PFSK-1 (cell line): Measurements from ENCODE around the gene METTL18.

Experiments
- FOXP2 ChIP-seq: optimal IDR thresholded peaks from 2 replicates; pipeline ENCODE3; 2011; ENCODE audit warnings: borderline replicate concordance, control low read depth, inconsistent platforms; ENCODE audit not compliant: insufficient read depth; ENCODE audit errors: extremely low read length, extremely low read depth
- POLR2AphosphoS5 ChIP-seq: IDR thresholded peaks from 2 replicates; pipeline ENCODE4 v1.6.1; 2012; ENCODE audit warnings: low read depth, mild to moderate bottlenecking, control low read depth, low read length, moderate library complexity
- REST ChIP-seq, 2 experiments: IDR thresholded peaks; 2 replicates each; pipeline versions ENCODE4 v1.6.1 to v1.8.0; 2011 to 2012; ENCODE audit warnings: low read depth in 2 of 2, low read length in 2 of 2, control low read depth in 1 of 2, inconsistent platforms in 1 of 2, mild to moderate bottlenecking in 1 of 2, moderate library complexity in 1 of 2; ENCODE audit not compliant: insufficient read depth in 1 of 2

DNA sequence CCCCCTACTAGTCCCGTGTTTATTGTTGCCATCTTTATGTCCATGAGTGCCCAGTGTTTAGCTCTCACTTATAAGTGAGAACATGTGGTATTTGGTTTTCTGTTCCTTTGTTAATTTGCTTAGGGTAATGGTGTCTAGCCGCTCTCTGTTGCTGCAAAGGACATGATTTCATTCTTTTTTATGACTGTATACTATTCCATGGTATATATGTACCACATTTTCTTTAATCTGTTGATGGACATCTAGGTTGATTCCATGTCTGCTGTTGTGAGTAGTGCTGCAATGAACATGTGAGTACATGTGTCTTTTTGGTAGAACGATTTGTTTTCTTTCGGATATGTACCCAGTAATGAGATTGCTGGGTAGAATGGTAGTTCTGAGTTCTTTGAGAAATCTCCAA lies 44.2 kb upstream of the METTL18 start:
- no peak for TF ChIP-seq POLR2AphosphoS5
- no peak for TF ChIP-seq REST (IDR thresholded peaks at IDR 0.05; ENCODE audit: insufficient read depth in 1 of 2, low read depth in 2 of 2, low read length in 2 of 2)
- TF ChIP-seq FOXP2, result no peak
